ENCODE data around the gene RNF182. TPM values are rescaled to one million over a fixed set of nuclear protein-coding genes. Genes with fewer than 3 reads are reported as not detected.

The RNF182 gene
- polyA plus RNA-seq, 1 of the 3 experiments (the other 2 are of a cell fraction): 8.0 TPM

GRCh38 chr6:13992417-13993055 lies 67.8 kb downstream of the RNF182 start:
- Histone ChIP-seq H3F3A (replicated peaks; ENCODE audit: insufficient read depth) (peaks cover 5% of the 10 kb centered on the region), H3K27ac (ENCODE audit: low read depth in 2 of 2, low read length in 1 of 2) (peak overlapping the region in 1 of 2 experiments; percentile 74; a peak in 2 of 4 replicates), H4K20me1 (ENCODE audit: insufficient read depth) (no peaks in the 10 kb centered on the region), H3K36me3 (replicated peaks in 1 of 2; ENCODE audit: control insufficient read depth in 1 of 2, insufficient read depth in 2 of 2, low read length in 1 of 2) (no peaks in the 10 kb centered on the region), H3K9ac (no peak overlapping the region), H3K9me2 (no peaks in the 10 kb centered on the region), H3K27me3 (ENCODE audit: insufficient read depth) (no peaks in the 10 kb centered on the region), H3K79me2 (ENCODE audit: insufficient read depth) (no peaks in the 10 kb centered on the region), H2AFZ (ENCODE audit: low read depth) (no peak overlapping the region), H3K9me3 (no peaks in the 10 kb centered on the region), H3K4me1 (ENCODE audit: control insufficient read depth in 1 of 2, insufficient read depth in 2 of 2, low read depth in 1 of 2, low read length in 1 of 2) (peaks cover 0 to 13% of the 10 kb centered on the region in 2 experiments; a peak in 1 of 4 replicates), H3K4me2 (no peak overlapping the region), H3K4me3 (ENCODE audit: low read depth in 2 of 2, low read length in 1 of 2) (no peak overlapping the region)
- 47% methylated on average over 5 of the region's 5 CpGs for WGBS (ENCODE audit: low lambda C conversion rate)
- POLR2A ChIA-PET: no interaction called here
- no peak for DNase-seq
- CTCF ChIA-PET: interaction anchor here (1.1 kb wide), 2 partner anchors 12 to 84 kb away, joined by 3 to 6 read pairs; no protein-coding TSS in a partner anchor
- TF ChIP-seq GATA2 (CRISPR knock-in tag; IDR thresholded peaks at IDR 0.05) (no peak), RXRA (IDR thresholded peaks at IDR 0.05; ENCODE audit: borderline replicate concordance, low read depth) (peak; percentile 83), SIN3A (IDR thresholded peaks at IDR 0.05; ENCODE audit: borderline replicate concordance, low read depth, low read length) (no peak), TCF12 (IDR thresholded peaks at IDR 0.05) (peak; percentile 82), YY1 (IDR thresholded peaks at IDR 0.05; ENCODE audit: low read depth) (no peak), IRF3 (IDR thresholded peaks at IDR 0.05; ENCODE audit: low read depth, low read length) (no peak), MXI1 (IDR thresholded peaks at IDR 0.05; ENCODE audit: low read depth, low read length) (no peak), TAF1 (IDR thresholded peaks at IDR 0.05; ENCODE audit: borderline replicate concordance, low read depth, low read length) (no peak), MEF2A (IDR thresholded peaks at IDR 0.05; ENCODE audit: borderline replicate concordance, low read depth) (no peak), FOXM1 (IDR thresholded peaks at IDR 0.05; ENCODE audit: low read depth) (no peak), NFIC (IDR thresholded peaks at IDR 0.05; ENCODE audit: borderline replicate concordance) (peak; percentile 70), SMC3 (IDR thresholded peaks at IDR 0.05; ENCODE audit: low read depth, low read length) (no peak), NRF1 (IDR thresholded peaks at IDR 0.05; ENCODE audit: low read depth, low read length) (no peak), RAD21 (IDR thresholded peaks at IDR 0.05; ENCODE audit: low read length) (no peak), POLR2AphosphoS5 (IDR thresholded peaks at IDR 0.05; ENCODE audit: low read depth, low read length) (peak; percentile 21; the same call in 1 of the 2 replicates), TEAD4 (IDR thresholded peaks at IDR 0.05; ENCODE audit: borderline replicate concordance, insufficient read depth) (0 out of 2 replicates have a peak, but pooled peaks have one; percentile 55), ZBTB33 (IDR thresholded peaks at IDR 0.05; ENCODE audit: borderline replicate concordance, low read depth) (0 out of 2 replicates have a peak, but pooled peaks have one; percentile 28), EZH2phosphoT487 (IDR thresholded peaks at IDR 0.05; ENCODE audit: borderline replicate concordance, low read depth) (no peak), RFX5 (IDR thresholded peaks at IDR 0.05; ENCODE audit: low read length) (no peak), RCOR1 (IDR thresholded peaks at IDR 0.05; ENCODE audit: low read length) (no peak), GABPA (IDR thresholded peaks at IDR 0.05; ENCODE audit: low read depth) (no peak)
- TF ChIP-seq, protein P1, sequence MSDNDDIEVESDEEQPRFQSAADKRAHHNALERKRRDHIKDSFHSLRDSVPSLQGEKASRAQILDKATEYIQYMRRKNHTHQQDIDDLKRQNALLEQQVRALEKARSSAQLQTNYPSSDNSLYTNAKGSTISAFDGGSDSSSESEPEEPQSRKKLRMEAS (IDR thresholded peaks at IDR 0.05; ENCODE audit: low read depth): no peak
- TF ChIP-seq, protein P2, sequence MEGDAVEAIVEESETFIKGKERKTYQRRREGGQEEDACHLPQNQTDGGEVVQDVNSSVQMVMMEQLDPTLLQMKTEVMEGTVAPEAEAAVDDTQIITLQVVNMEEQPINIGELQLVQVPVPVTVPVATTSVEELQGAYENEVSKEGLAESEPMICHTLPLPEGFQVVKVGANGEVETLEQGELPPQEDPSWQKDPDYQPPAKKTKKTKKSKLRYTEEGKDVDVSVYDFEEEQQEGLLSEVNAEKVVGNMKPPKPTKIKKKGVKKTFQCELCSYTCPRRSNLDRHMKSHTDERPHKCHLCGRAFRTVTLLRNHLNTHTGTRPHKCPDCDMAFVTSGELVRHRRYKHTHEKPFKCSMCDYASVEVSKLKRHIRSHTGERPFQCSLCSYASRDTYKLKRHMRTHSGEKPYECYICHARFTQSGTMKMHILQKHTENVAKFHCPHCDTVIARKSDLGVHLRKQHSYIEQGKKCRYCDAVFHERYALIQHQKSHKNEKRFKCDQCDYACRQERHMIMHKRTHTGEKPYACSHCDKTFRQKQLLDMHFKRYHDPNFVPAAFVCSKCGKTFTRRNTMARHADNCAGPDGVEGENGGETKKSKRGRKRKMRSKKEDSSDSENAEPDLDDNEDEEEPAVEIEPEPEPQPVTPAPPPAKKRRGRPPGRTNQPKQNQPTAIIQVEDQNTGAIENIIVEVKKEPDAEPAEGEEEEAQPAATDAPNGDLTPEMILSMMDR (IDR thresholded peaks at IDR 0.05): no peak
- TF ChIP-seq, protein P3, sequence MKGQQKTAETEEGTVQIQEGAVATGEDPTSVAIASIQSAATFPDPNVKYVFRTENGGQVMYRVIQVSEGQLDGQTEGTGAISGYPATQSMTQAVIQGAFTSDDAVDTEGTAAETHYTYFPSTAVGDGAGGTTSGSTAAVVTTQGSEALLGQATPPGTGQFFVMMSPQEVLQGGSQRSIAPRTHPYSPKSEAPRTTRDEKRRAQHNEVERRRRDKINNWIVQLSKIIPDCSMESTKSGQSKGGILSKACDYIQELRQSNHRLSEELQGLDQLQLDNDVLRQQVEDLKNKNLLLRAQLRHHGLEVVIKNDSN (IDR thresholded peaks at IDR 0.05; ENCODE audit: borderline replicate concordance, low read depth): no peak
- TF ChIP-seq, protein P4, sequence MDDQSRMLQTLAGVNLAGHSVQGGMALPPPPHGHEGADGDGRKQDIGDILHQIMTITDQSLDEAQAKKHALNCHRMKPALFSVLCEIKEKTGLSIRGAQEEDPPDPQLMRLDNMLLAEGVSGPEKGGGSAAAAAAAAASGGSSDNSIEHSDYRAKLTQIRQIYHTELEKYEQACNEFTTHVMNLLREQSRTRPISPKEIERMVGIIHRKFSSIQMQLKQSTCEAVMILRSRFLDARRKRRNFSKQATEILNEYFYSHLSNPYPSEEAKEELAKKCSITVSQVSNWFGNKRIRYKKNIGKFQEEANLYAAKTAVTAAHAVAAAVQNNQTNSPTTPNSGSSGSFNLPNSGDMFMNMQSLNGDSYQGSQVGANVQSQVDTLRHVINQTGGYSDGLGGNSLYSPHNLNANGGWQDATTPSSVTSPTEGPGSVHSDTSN (IDR thresholded peaks at IDR 0.05): peak; percentile 86
- TF ChIP-seq, protein P5, sequence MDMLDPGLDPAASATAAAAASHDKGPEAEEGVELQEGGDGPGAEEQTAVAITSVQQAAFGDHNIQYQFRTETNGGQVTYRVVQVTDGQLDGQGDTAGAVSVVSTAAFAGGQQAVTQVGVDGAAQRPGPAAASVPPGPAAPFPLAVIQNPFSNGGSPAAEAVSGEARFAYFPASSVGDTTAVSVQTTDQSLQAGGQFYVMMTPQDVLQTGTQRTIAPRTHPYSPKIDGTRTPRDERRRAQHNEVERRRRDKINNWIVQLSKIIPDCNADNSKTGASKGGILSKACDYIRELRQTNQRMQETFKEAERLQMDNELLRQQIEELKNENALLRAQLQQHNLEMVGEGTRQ (IDR thresholded peaks at IDR 0.05; ENCODE audit: borderline replicate concordance, low read depth, low read length): no peak
